Caco-2 (cell line): ENCODE data around the gene TSPAN1. TPM values are rescaled to one million over a fixed set of nuclear protein-coding genes. Genes with fewer than 3 reads are reported as not detected.

Source experiments
- BruUV-seq: library from RNA; stranded (reverse); fragments of 400-500 nt; replicated peaks from 2 replicates; lab custom pipeline; 2021; lab: Mats Ljungman, UMichigan
- CTCF ChIA-PET: fragments of 300-600 bp; sonication (Branson Sonifier 250); formaldehyde crosslinking; loops from one replicate; lab custom pipeline; 2022; ENCODE audit warnings: antibody characterized with exemption; lab: Charles Lee
- POLR2A ChIA-PET: fragments of 300-600 bp; sonication (Branson Sonifier 250); formaldehyde crosslinking; loops from one replicate; lab custom pipeline; 2022; ENCODE audit warnings: antibody characterized with exemption; lab: Charles Lee
- DNase-seq, 2 experiments: peaks; one replicate each; pipeline versions ENCODE4 v3.0.0 to v3.0.0-alpha.2; 2020 to 2022
- H3K27me3 ChIP-seq: replicated peaks from 2 replicates; pipeline ENCODE4 v1.6.0; 2011; ENCODE audit warnings: low read length; ENCODE audit not compliant: control insufficient read depth, insufficient read depth
- H3K36me3 ChIP-seq: 2 replicates; pipeline ENCODE4 v1.5.1; 2011; ENCODE audit warnings: low read length; ENCODE audit not compliant: control insufficient read depth, insufficient read depth
- H3K4me1 ChIP-seq: fragments of 250-450 bp; sonication (Bioruptor Pico); 2 replicates; pipeline ENCODE4 v1.5.1; 2020; ENCODE audit warnings: mild to moderate bottlenecking
- H3K4me3 ChIP-seq: 2 replicates; pipeline ENCODE4 v1.5.1; 2011; ENCODE audit warnings: low read depth, mild to moderate bottlenecking, control low read depth, low read length
- H3K9me3 ChIP-seq: fragments of 250-450 bp; sonication (Bioruptor Pico); 2 replicates; pipeline ENCODE4 v1.5.1; 2020; ENCODE audit warnings: mild to moderate bottlenecking, moderate library complexity
- H3K27ac Mint-ChIP-seq: one replicate; pipeline ENCODE4 v1.8.0; 2022; ENCODE audit warnings: mixed read lengths; ENCODE audit not compliant: unreplicated experiment
- H3K27me3 Mint-ChIP-seq: one replicate; pipeline ENCODE4 v1.8.0; 2022; ENCODE audit warnings: mixed read lengths; ENCODE audit not compliant: insufficient read depth, unreplicated experiment
- H3K36me3 Mint-ChIP-seq: one replicate; pipeline ENCODE4 v1.8.0; 2022; ENCODE audit warnings: mild to moderate bottlenecking, mixed read lengths; ENCODE audit not compliant: insufficient read depth, unreplicated experiment
- H3K4me1 Mint-ChIP-seq: one replicate; pipeline ENCODE4 v1.8.0; 2022; ENCODE audit warnings: low read depth, mixed read lengths; ENCODE audit not compliant: unreplicated experiment
- H3K4me3 Mint-ChIP-seq: one replicate; pipeline ENCODE4 v1.8.0; 2022; ENCODE audit warnings: mild to moderate bottlenecking, moderate library complexity, mixed read lengths; ENCODE audit not compliant: unreplicated experiment
- H3K9me3 Mint-ChIP-seq: one replicate; pipeline ENCODE4 v1.8.0; 2022; ENCODE audit warnings: mixed read lengths; ENCODE audit not compliant: unreplicated experiment
- CTCF ChIP-seq, 2 experiments: fragments of 200-600 bp in 1 of 2; IDR thresholded peaks; 1 replicate in 1 of 2; 2 replicates in 1 of 2; pipeline versions ENCODE4 v1.5.1 to v1.8.0; 2011 to 2022; ENCODE audit warnings: antibody characterized with exemption in 1 of 2, control low read depth in 1 of 2, inconsistent platforms in 1 of 2, low read depth in 1 of 2, low read length in 1 of 2, mild to moderate bottlenecking in 1 of 2, moderate library complexity in 1 of 2; ENCODE audit not compliant: insufficient read depth in 1 of 2, severe bottlenecking in 1 of 2, unreplicated experiment in 1 of 2
- intact Hi-C: fragments of 100-400 bp; cut with micrococcal nuclease; formaldehyde crosslinking; loops from one replicate; pipeline ENCODE4 v1.10.0; 2022; ENCODE audit not compliant: unreplicated experiment
- total RNA-seq: library from RNA; stranded (reverse); gene quantifications from 2 replicates; pipeline ENCODE4 v1.2.3, GENCODE V29; 2022

TSPAN1 gene
- total RNA-seq, 1 experiment from 2014 or later, result 0.34 TPM

- POLR2A ChIA-PET, result no interaction called here
Observed at GRCh38 chr1:46173361-46173856, 1.5 kb upstream of the TSPAN1 start.

GRCh38 chr1:46175243-46175642, 356 bp downstream of the TSPAN1 start:
- Histone ChIP-seq H3K4me1 (peaks cover 10% of the 10 kb centered on the region; the same call in 1 of the 2 replicates), H3K4me3 (no peak overlapping the region), H3K36me3 (no peaks in the 10 kb centered on the region), H3K27me3 (no peaks in the 10 kb centered on the region), H3K9me3 (no peaks in the 10 kb centered on the region)
- no peak for TF ChIP-seq CTCF (IDR thresholded peaks at IDR 0.05; ENCODE audit: insufficient read depth in 1 of 2, low read depth in 1 of 2, low read length in 1 of 2, severe bottlenecking in 1 of 2, unreplicated experiment in 1 of 2)
- DNase-seq, result no peak
- intact Hi-C loops, result no loop called here
- H3K27me3 Mint-ChIP-seq, result no peaks in the 10 kb centered on the region
- H3K4me3 Mint-ChIP-seq, result no peak overlapping the region
- ChIA-PET POLR2A (no interaction called here), CTCF (no interaction called here)
- H3K9me3 Mint-ChIP-seq, result no peaks in the 10 kb centered on the region
- peaks cover 5% of the 10 kb centered on the region for H3K4me1 Mint-ChIP-seq
- H3K36me3 Mint-ChIP-seq, result no peaks in the 10 kb centered on the region
- no TSS peak for BruUV-seq
- no peak overlapping the region for H3K27ac Mint-ChIP-seq

More at GRCh38 chr1:46173361-46173856, 1.5 kb upstream of the TSPAN1 start:
- no peaks in the 10 kb centered on the region for H3K27me3 Mint-ChIP-seq
- no TSS peak for BruUV-seq
- Histone ChIP-seq H3K36me3 (no peaks in the 10 kb centered on the region), H3K9me3 (no peaks in the 10 kb centered on the region), H3K4me1 (peaks cover 10% of the 10 kb centered on the region; the same call in 1 of the 2 replicates), H3K4me3 (no peak overlapping the region), H3K27me3 (no peaks in the 10 kb centered on the region)
- CTCF ChIA-PET, result interaction anchor here (1.0 kb wide), 1 partner anchor 50 kb away, joined by 3 read pairs; no protein-coding TSS in a partner anchor
- no peak for DNase-seq
- TF ChIP-seq CTCF (IDR thresholded peaks at IDR 0.05; ENCODE audit: insufficient read depth in 1 of 2, low read depth in 1 of 2, low read length in 1 of 2, severe bottlenecking in 1 of 2, unreplicated experiment in 1 of 2), result no peak
- H3K36me3 Mint-ChIP-seq, result no peaks in the 10 kb centered on the region
- no peak overlapping the region for H3K4me3 Mint-ChIP-seq
- H3K9me3 Mint-ChIP-seq, result no peaks in the 10 kb centered on the region
- intact Hi-C loops, result no loop called here
- H3K27ac Mint-ChIP-seq, result no peak overlapping the region
- H3K4me1 Mint-ChIP-seq, result peaks cover 5% of the 10 kb centered on the region

GRCh38 chr1:46176211-46176865, 1.5 kb downstream of the TSPAN1 start, which contains the start of gene P3R3URF:
TSS of gene P3R3URF (minus strand) at chr1:46176488. CDS start at chr1:46176471, 17 bp downstream.
- Mint-ChIP-seq H3K27ac (no peak within 1 kb of the TSS), H3K4me3 (no peak within 1 kb of the TSS), H3K27me3 (no peaks in the 10 kb centered on the region), H3K4me1 (peaks cover 5% of the 10 kb centered on the region), H3K9me3 (no peaks in the 10 kb centered on the region), H3K36me3 (no peaks in the 10 kb centered on the region)
- H3K4me3 ChIP-seq, result no peak within 1 kb of the TSS
- ChIA-PET POLR2A (no interaction called here), CTCF (no interaction called here)
- no peaks in the 10 kb centered on the region for H3K9me3 ChIP-seq
- H3K27me3 ChIP-seq, result no peaks in the 10 kb centered on the region
- H3K4me1 ChIP-seq, result peaks cover 8% of the 10 kb centered on the region; the same call in 1 of the 2 replicates
- no TSS peak for BruUV-seq
- no peaks in the 10 kb centered on the region for H3K36me3 ChIP-seq
- intact Hi-C loops, result no loop called here
- DNase-seq, result no peak
- TF ChIP-seq CTCF (IDR thresholded peaks at IDR 0.05; ENCODE audit: insufficient read depth in 1 of 2, low read depth in 1 of 2, low read length in 1 of 2, severe bottlenecking in 1 of 2, unreplicated experiment in 1 of 2), result no peak
